Epithelial cell of prostate (primary cell): ENCODE measurements around the gene ZNF683.

Experiments used
- DNase-seq: peaks from one replicate; pipeline ENCODE4 v3.0.0-alpha.2; 2011; ENCODE audit warnings: low read depth, low spot score
- H3K27ac ChIP-seq: fragments of 450-650 bp; 2 replicates; pipeline ENCODE4 v1.5.1; 2017; ENCODE audit warnings: mild to moderate bottlenecking

Gene ZNF683

DNA sequence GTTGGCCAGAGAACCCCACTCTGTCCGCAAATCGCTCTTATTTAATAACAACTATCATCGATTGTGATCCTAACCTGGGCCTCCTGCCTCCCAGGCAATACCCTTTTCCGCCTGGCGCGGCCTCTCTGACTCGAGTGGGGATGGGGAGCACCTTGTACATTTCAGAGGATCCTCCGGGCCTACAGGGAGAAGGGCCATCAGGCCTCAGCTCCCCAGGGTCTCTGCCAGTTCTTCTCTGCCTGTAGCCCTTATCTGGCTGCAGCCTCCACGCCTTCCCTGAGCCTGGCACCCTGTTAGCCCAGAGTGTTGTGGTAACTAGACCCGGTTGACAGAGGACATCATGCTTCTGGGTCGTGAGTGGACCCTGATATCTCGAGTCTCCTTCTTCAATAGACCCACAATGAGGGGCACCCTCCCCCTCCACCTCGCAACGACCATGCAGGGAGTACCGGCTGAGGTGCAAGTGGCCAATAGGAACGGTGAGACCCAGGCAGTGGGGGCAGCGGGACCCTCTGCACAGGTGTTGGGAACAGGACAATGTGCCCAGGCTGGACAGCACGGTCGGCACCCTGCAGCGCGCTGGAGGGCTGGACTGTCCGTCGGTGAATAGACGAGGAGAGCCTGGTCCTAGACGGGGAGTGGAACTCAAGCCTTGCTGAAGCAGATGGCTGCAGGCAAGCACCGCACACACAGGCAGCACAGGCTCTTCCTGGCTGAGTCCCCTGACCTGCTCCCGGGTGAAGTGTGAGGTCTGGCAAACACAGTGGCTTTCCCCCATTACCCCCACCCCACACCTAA, 11.5 kb downstream of the ZNF683 start:
- no peak overlapping the region for H3K27ac ChIP-seq
- no peak for DNase-seq

- DNase-seq: no peak
- H3K27ac ChIP-seq: peak overlapping the region; percentile 75
Observed at GRCh38 chr1:26359981-26360806, 12.4 kb downstream of the ZNF683 start.

DNA sequence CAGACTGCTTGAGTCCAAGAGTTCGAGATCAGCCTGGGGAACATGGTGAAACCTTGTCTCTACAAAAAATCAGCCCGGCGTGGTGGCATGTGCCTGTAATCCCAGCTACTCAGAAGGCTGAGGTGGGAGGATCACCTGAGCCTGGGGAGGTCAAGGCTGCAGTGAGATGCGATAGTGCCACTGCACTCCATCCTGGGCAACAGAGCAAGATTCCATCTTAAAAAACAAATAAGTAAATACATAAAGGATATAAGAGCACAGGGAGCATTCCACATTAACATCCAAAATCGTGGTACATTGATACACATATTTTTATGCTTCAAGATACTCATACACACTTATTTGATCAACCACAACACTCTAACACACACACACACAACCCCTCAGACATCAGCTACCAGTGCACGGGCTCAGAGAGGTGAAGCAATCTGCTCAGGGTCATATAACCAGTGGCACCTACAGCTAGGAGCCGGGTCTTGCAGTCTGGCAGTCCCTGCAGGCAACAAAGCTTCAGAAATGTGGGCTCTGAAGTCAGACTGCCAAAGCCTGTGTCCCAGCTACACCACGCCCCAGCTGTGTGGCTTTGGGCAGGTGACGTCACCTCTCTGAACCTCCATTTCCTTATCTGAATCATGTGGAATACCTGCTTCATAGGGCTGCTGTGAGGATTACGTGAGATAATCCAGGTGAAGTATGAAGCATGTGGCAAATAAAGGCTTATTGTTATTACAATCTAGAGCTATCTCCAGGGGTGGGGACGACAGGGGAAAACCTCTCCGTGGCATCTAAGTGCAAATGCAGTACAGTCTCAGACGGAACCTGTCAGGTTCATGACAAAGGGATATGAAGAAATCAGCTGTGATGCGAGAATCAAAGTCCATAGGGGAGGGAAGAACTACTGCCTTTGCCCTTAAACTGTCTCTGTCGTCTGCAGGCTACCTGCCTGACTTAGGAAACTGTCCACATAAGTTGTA, 13.9 kb downstream of the ZNF683 start:
- peak overlapping the region; percentile 75 for H3K27ac ChIP-seq
- peak; percentile 96 for DNase-seq

DNA sequence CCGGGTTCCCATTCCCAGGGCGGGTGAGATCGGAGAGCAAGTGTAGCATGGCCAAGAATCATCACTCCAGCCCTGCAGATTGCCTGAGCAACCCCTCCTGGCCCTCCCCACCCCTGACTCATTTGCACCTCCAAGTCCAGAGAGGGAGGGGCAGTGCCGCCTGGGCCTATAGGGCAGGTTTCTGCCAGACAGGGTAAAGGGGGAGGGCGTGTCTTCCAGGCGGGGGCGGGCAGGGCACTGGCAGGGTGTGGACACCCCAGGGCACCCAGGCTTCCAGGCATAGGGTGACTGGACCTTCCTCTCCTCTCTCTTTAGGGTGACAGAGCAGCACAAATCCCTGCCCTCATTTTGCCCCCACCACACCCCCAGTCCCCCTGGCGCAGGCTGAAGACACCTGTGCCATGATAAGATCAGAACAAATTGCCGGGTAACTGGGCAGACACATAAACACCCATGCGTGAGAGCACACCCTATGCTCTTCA, 15.4 kb downstream of the ZNF683 start:
- DNase-seq: peak; percentile 86
- peak overlapping the region; percentile 75 for H3K27ac ChIP-seq

DNA sequence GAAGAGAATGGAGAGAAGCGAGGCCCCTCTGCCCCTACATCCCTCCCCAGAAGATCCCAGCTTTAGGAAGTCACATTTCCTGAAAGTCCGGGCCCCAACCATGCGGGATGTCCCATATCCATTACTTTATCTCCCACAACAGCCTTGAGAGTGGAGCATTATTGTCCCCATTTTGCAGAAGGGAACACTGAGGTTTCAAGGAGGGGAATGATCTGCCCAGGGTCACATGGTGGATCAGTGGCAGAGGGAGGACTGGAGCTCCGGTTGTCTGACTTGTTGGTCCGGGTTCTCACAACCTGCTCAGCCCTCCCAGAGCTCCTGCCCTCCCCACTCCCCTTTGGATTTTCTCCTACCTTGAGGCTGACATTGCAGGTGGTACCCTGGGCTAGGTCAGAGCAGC, 16.4 kb downstream of the ZNF683 start:
- peak overlapping the region; percentile 75 for H3K27ac ChIP-seq
- no peak for DNase-seq

- no peak for DNase-seq
- H3K27ac ChIP-seq: peak overlapping the region; percentile 90
Observed at GRCh38 chr1:26354972-26355371, 17.6 kb downstream of the ZNF683 start.

GRCh38 chr1:26353976-26354820, 18.4 kb downstream of the ZNF683 start, which contains the start of gene CRYBG2:
Gene CRYBG2, minus strand, starts transcription at chr1:26354130. Its CDS starts 7,473 bp downstream, at chr1:26346657.
- H3K27ac ChIP-seq: peak within 1 kb of the TSS; percentile 90
- peak; percentile 68 for DNase-seq

GRCh38 chr1:26353210-26353859, 19.2 kb downstream of the ZNF683 start:
- DNase-seq: no peak
- H3K27ac ChIP-seq: peak overlapping the region; percentile 90

GRCh38 chr1:26352338-26352679, 20.2 kb downstream of the ZNF683 start:
- peak overlapping the region; percentile 90 for H3K27ac ChIP-seq
- DNase-seq: no peak

GRCh38 chr1:26351590-26352337, 20.8 kb downstream of the ZNF683 start:
- peak overlapping the region; percentile 90 for H3K27ac ChIP-seq
- DNase-seq: peak; percentile 96

GRCh38 chr1:26350701-26351589, 21.6 kb downstream of the ZNF683 start:
- no peak for DNase-seq
- peak overlapping the region; percentile 90 for H3K27ac ChIP-seq

DNA sequence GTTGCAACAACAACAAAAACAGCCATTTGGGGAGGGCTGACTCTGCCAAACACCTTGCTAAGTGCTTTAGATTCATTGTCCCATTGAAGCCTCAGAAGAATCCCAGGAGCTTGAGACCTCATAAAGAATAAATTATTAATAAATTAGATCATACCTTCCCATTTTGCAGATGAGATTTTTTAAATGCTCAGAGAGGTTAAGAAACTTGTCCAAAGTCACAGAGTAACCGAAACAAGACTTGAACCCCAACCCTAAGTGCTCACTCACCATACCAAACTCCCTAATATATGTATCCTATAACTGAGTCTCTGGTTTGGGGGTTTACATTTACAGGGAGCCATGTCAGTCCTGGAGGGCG, 22.2 kb downstream of the ZNF683 start:
- no peak for DNase-seq
- H3K27ac ChIP-seq: peak overlapping the region; percentile 90

DNA sequence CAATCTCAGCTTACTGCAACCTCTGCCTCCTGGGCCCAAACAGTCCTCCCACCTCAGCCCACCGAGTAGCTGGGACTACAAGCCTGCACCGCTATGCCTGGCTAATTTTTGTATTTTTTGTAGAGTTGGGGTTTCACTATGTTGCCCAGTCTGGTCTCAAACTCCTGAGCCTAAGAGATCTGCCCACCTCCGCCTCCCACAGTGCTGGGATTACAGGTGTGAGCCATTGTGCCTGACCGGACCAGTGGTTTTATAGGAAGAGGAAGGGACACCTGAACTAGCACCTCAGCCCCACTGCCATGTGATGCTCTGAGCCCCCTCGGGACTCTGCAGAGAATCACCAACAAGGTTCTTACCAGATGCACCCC, 22.7 kb downstream of the ZNF683 start:
- H3K27ac ChIP-seq: peak overlapping the region; percentile 90
- DNase-seq: no peak

DNA sequence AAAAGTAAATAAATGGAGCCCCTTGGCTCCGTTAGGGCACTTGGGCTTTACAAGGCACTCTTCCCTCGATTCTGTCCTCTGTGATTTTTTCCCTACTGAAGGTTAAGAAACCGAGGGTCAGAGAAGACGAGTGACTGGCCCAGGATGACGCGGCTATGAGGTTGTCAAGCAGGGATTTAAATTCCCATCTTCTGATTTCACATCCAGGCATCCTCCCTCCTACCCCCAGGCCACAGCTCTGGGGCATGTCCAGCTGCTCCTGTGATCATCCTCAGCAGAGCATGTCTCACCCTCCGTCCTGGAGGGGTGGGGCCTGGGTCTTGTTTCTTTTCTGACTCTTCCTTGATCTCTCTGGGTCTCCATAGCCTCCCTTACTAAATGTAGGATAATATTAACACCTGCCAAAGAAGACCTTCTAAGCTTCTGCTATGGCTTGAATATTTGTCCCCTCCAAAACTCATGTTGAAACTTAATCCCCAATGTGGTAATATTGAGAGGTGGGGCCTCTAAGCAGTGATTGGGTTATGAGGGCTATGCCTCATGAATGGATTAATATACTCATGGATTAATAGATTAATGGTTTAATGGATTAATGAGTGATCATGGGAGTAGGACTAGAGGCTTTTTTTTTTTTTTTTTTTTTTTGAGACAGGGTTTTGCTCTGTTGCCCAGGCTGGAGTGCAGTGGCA, 23.2 kb downstream of the ZNF683 start:
- DNase-seq: no peak
- H3K27ac ChIP-seq: peak overlapping the region; percentile 90

DNA sequence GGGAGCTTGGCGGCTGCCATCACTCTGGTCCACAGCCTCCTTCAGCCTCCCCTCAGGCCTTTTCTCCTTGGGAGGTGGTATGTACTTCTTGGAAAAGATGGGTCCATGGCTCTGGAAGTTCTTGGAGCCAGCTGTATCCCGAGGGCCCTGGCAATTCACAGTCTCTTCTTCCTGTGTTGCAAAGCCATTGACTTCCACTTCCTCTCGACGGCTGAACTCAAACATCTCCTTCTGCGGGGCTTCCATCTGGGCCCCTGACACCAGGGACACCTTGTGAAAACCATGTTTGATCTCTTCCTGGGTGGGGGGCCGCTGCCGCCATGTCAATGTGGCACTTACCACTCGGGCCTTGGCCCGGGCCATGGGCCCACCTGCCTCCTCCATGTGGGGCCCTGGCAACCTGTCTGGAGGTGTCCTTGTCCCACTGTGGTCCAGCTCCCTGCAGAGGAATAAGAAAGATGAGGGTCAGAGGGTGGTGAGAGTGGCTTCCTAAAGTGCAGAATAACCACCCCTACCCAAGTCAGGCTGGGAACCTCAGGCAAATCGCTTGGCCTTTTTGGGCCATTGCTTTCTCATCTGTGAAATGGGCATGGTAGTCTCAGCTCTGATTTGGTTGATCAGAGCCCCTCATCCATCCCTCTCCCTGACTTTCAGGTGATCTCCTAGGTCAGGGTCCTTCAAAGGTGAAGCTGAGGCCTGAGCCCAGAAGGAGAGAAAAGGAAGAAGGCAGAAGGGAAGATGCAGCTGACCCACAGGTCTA, 26.1 kb downstream of the ZNF683 start:
- no peak overlapping the region for H3K27ac ChIP-seq
- DNase-seq: no peak

DNA sequence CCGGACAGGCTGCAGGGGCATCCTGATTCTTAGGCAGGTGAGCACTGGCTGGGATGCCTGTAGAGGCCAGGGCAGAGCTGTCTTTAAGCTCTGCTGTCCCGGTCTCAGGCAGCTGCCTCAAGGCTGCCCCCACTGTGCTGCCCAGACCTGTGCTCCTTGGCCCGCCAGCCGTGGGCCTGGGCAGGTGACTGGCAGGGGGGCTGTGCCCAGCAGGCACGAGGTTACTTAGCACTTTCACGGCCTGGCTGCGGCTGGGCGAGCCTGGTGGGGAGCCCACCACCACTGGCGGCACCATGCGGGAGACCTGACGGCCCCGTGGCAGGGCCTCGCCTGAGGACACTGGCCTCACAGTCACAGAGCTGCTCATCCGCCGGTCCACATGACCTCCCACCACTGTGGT, 26.8 kb downstream of the ZNF683 start:
- H3K27ac ChIP-seq: no peak overlapping the region
- no peak for DNase-seq
